Lower leg skin (tissue), 3 donors: ENCODE measurements around the gene IL18RAP.

Source experiments
- CTCF ChIP-seq, 3 donors: fragments of 450-650 bp; IDR thresholded peaks; one replicate each; pipeline ENCODE4 v1.5.1; 2016; ENCODE audit warnings: antibody characterized with exemption in 3 of 3, mild to moderate bottlenecking in 3 of 3, moderate library complexity in 2 of 3
- POLR2A ChIP-seq, 2 donors: fragments of 450-650 bp; IDR thresholded peaks; one replicate each; pipeline ENCODE4 v1.6.1; 2016 to 2017; ENCODE audit warnings: antibody characterized with exemption in 2 of 2, mild to moderate bottlenecking in 1 of 2, moderate library complexity in 1 of 2

DNA sequence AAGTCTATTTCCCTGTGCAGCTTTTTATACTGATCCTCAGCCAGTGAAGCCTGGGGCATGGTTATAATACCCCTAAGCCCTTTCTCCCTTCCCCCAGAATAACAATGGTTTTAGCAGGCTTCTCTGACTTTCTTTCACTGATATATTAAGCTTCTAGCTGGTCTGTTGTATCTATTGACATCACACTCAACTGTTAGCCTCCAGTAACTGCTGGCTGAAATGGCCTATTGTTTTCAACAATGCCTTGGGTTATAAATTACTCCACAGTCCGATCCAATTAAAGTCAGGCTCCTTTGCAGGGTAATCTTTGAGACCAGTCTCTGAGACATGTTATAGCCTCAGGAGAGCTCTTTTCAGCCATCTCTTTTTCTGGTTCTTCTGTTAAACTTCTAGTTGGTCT, 47.2 kb downstream of the IL18RAP start:
- TF ChIP-seq POLR2A (IDR thresholded peaks at IDR 0.05): no peak
- no peak for TF ChIP-seq CTCF (IDR thresholded peaks at IDR 0.05)
